Liver (tissue), 3 donors: ENCODE data around the gene FAM43B.

Experiments
- CTCF ChIP-seq: fragments of 150-350 bp; IDR thresholded peaks from 2 replicates; pipeline ENCODE4 v1.5.1; 2017; ENCODE audit warnings: improper control_type of control experiment, low read depth, low read length; ENCODE audit not compliant: missing input control
- EGR1 ChIP-seq, 2 donors: IDR thresholded peaks; 2 replicates each; pipeline ENCODE4 v1.6.1; 2016 to 2018; ENCODE audit warnings: antibody characterized with exemption in 2 of 2, low read depth in 2 of 2
- TAF1 ChIP-seq: conservative IDR thresholded peaks from 2 replicates; pipeline ENCODE4 v1.6.1; 2016; ENCODE audit warnings: antibody characterized with exemption, mild to moderate bottlenecking
- YY1 ChIP-seq: IDR thresholded peaks from 2 replicates; pipeline ENCODE4 v1.6.1; 2016; ENCODE audit warnings: antibody characterized with exemption, mild to moderate bottlenecking
- TF ChIP-seq, protein P1 (sequence below): IDR thresholded peaks from 2 replicates; pipeline ENCODE4 v1.6.1; 2016; ENCODE audit warnings: antibody characterized with exemption
- TF ChIP-seq, protein P2 (sequence below): IDR thresholded peaks from 2 replicates; pipeline ENCODE4 v1.6.1; 2016; ENCODE audit warnings: antibody characterized with exemption, mild to moderate bottlenecking
- TF ChIP-seq, protein P3 (sequence below): IDR thresholded peaks from 2 replicates; pipeline ENCODE4 v1.6.1; 2016; ENCODE audit warnings: antibody characterized with exemption
- donor health status: healthy.
- donor health status: healthy.

DNA sequence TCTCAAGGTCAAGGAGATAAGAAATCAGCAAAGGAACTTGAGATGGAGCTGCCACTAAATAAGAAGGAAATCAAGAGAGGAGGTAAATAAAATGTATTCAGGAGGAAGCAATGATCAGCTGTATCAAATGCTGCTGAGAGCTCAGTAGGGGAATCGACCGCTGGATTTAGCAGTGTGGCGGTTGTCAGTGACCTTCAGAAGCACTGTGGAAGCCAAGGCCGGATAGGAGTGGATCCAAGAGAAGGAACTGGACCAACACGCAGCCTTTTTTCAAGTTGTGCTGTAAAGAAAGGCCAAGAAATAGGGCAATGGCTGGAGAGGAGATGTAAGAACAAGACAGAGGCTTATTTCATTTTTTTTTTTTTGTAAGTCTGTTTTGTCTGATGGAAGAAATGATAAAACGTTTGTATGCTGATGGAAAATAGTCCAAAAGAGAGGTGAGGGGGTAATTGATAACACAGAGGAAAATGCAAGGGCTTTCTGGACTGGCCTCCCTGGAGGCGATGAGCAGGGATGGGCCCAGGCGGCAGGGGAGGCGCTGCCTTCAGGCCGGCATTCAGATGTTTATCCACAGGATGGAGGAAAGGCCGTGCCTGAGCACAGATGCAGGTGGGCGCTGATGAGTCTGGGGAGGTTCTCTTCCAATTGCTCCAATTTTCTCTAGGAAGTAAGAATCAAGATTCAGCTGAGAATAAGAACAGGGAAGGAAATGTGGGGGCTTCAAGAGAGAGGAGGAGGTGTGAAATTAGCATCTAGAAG lies 17.5 kb upstream of the FAM43B start:
- TF ChIP-seq CTCF (no peak), YY1 (no peak), TAF1 (no peak), EGR1 (IDR thresholded peaks at IDR 0.05; ENCODE audit: low read depth in 2 of 2) (no peak)
- TF ChIP-seq, protein P1, sequence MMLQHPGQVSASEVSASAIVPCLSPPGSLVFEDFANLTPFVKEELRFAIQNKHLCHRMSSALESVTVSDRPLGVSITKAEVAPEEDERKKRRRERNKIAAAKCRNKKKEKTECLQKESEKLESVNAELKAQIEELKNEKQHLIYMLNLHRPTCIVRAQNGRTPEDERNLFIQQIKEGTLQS: no peak
- TF ChIP-seq, protein P2, sequence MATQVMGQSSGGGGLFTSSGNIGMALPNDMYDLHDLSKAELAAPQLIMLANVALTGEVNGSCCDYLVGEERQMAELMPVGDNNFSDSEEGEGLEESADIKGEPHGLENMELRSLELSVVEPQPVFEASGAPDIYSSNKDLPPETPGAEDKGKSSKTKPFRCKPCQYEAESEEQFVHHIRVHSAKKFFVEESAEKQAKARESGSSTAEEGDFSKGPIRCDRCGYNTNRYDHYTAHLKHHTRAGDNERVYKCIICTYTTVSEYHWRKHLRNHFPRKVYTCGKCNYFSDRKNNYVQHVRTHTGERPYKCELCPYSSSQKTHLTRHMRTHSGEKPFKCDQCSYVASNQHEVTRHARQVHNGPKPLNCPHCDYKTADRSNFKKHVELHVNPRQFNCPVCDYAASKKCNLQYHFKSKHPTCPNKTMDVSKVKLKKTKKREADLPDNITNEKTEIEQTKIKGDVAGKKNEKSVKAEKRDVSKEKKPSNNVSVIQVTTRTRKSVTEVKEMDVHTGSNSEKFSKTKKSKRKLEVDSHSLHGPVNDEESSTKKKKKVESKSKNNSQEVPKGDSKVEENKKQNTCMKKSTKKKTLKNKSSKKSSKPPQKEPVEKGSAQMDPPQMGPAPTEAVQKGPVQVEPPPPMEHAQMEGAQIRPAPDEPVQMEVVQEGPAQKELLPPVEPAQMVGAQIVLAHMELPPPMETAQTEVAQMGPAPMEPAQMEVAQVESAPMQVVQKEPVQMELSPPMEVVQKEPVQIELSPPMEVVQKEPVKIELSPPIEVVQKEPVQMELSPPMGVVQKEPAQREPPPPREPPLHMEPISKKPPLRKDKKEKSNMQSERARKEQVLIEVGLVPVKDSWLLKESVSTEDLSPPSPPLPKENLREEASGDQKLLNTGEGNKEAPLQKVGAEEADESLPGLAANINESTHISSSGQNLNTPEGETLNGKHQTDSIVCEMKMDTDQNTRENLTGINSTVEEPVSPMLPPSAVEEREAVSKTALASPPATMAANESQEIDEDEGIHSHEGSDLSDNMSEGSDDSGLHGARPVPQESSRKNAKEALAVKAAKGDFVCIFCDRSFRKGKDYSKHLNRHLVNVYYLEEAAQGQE: no peak
- TF ChIP-seq, protein P3, sequence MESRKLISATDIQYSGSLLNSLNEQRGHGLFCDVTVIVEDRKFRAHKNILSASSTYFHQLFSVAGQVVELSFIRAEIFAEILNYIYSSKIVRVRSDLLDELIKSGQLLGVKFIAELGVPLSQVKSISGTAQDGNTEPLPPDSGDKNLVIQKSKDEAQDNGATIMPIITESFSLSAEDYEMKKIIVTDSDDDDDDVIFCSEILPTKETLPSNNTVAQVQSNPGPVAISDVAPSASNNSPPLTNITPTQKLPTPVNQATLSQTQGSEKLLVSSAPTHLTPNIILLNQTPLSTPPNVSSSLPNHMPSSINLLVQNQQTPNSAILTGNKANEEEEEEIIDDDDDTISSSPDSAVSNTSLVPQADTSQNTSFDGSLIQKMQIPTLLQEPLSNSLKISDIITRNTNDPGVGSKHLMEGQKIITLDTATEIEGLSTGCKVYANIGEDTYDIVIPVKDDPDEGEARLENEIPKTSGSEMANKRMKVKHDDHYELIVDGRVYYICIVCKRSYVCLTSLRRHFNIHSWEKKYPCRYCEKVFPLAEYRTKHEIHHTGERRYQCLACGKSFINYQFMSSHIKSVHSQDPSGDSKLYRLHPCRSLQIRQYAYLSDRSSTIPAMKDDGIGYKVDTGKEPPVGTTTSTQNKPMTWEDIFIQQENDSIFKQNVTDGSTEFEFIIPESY: no peak
